K562 (cell line): ENCODE measurements around the gene GEMIN7. TPM values are rescaled to one million over a fixed set of nuclear protein-coding genes. Genes with fewer than 3 reads are reported as not detected.
A peak's percentile ranks its signal among the peaks of the same experiment; 100 is the strongest.

ENCODE experiments used
- HDAC2 ChIP-seq: fragments of 450-650 bp; IDR thresholded peaks from 2 replicates; pipeline ENCODE4 v1.6.1; 2016; ENCODE audit warnings: mild to moderate bottlenecking
- NBN ChIP-seq: fragments of 450-650 bp; IDR thresholded peaks from 2 replicates; pipeline ENCODE4 v1.6.1; 2016; ENCODE audit warnings: low read depth, mild to moderate bottlenecking
- NFATC3 ChIP-seq: fragments of 450-650 bp; IDR thresholded peaks from 2 replicates; pipeline ENCODE4 v1.6.1; 2017; ENCODE audit warnings: mild to moderate bottlenecking
- ZNF23 ChIP-seq: fragments of 250-450 bp; sonication (Bioruptor Pico); IDR thresholded peaks from 2 replicates; pipeline ENCODE4 v1.4.0; 2020; ENCODE audit warnings: mild to moderate bottlenecking
- ZNF384 ChIP-seq: IDR thresholded peaks from 2 replicates; pipeline ENCODE4 v1.6.1; 2012; ENCODE audit warnings: low read depth, low read length, improper control_type of control experiment
- ZNF76 ChIP-seq: fragments of 250-450 bp; sonication (Bioruptor Pico); IDR thresholded peaks from 2 replicates; pipeline ENCODE4 v1.4.0; 2020; ENCODE audit warnings: mild to moderate bottlenecking, moderate library complexity, borderline replicate concordance
- polyA plus RNA-seq, 8 experiments: library from polyadenylated mRNA; depleted of rRNA in 4 of 8; stranded (reverse) in 5 of 8; unstranded in 3 of 8; fragments of >200 nt; fragmentation: Nextera tagmentation in 2 of 8; fragmentation: Illumina TruSeq in 1 of 8; extraction: Ambion mirVana in 2 of 8; extraction: Trizol in 1 of 8; gene quantifications; 2 replicates each; pipeline versions ENCODE4 v1.2.1 to v1.2.3, GENCODE V29; 2011 to 2014; ENCODE audit warnings: inconsistent platforms in 1 of 8, missing spikeins in 1 of 8
- total RNA-seq, 7 experiments: library from RNA; depleted of rRNA in 6 of 7; stranded (reverse); fragments of >200 nt in 6 of 7; fragmentation: Illumina TruSeq in 2 of 7; extraction: Trizol in 2 of 7; gene quantifications; 2 replicates each; pipeline versions ENCODE4 v1.2.1 to v1.2.3, GENCODE V29; 2011 to 2021; ENCODE audit warnings: low replicate concordance in 1 of 7
- TF ChIP-seq, protein P1 (sequence below): fragments of 450-650 bp; IDR thresholded peaks from 2 replicates; pipeline ENCODE4 v1.6.1; 2017; ENCODE audit warnings: mild to moderate bottlenecking, moderate library complexity
- TF ChIP-seq, protein P2 (sequence below): sonication (generic); IDR thresholded peaks from 2 replicates; pipeline ENCODE4 v1.6.1; 2016
- TF ChIP-seq, protein P3 (sequence below): fragments of 450-650 bp; IDR thresholded peaks from 2 replicates; pipeline ENCODE4 v1.6.1; 2016; ENCODE audit warnings: borderline replicate concordance
- TF ChIP-seq, protein P4 (sequence below): fragments of 200-800 bp; sonication (Bioruptor generic); IDR thresholded peaks from 2 replicates; pipeline ENCODE4 v1.6.1; 2017; ENCODE audit warnings: missing genetic modification characterization, missing compliant biosample characterization

The GEMIN7 gene
- total and polyA plus RNA-seq, 9 of the 15 experiments (the other 6 are each of a cell fraction or from before 2014, with no cell fraction given): 23.1 to 124 (median 54.9) TPM

DNA sequence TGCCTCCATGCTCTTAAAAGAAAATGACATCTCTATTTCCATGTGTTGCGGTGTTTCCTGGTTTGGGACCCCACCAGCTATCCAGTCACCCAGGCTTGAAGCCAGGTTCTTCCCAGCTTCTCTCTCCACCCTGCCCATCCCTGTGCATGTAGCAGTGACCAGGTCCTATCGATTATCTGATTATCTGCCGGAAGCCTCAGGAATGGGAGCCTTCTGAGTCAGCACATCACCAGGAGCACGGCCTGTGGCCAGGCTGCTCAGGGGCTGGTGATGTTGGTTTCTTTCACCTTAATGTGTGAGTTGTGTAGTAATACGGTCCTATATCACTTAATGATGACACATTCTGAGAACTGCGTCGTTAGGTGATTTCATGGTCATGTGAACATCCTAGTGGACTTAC lies 47.6 kb downstream of the GEMIN7 start (continued):
- no peak for TF ChIP-seq ZNF23
- TF ChIP-seq, protein P1, sequence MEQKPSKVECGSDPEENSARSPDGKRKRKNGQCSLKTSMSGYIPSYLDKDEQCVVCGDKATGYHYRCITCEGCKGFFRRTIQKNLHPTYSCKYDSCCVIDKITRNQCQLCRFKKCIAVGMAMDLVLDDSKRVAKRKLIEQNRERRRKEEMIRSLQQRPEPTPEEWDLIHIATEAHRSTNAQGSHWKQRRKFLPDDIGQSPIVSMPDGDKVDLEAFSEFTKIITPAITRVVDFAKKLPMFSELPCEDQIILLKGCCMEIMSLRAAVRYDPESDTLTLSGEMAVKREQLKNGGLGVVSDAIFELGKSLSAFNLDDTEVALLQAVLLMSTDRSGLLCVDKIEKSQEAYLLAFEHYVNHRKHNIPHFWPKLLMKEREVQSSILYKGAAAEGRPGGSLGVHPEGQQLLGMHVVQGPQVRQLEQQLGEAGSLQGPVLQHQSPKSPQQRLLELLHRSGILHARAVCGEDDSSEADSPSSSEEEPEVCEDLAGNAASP: no peak
- no peak for TF ChIP-seq HDAC2
- TF ChIP-seq, protein P2, sequence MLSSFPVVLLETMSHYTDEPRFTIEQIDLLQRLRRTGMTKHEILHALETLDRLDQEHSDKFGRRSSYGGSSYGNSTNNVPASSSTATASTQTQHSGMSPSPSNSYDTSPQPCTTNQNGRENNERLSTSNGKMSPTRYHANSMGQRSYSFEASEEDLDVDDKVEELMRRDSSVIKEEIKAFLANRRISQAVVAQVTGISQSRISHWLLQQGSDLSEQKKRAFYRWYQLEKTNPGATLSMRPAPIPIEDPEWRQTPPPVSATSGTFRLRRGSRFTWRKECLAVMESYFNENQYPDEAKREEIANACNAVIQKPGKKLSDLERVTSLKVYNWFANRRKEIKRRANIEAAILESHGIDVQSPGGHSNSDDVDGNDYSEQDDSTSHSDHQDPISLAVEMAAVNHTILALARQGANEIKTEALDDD: 0 out of 2 replicates have a peak, but pooled peaks have one; percentile 29
- TF ChIP-seq, protein P3, sequence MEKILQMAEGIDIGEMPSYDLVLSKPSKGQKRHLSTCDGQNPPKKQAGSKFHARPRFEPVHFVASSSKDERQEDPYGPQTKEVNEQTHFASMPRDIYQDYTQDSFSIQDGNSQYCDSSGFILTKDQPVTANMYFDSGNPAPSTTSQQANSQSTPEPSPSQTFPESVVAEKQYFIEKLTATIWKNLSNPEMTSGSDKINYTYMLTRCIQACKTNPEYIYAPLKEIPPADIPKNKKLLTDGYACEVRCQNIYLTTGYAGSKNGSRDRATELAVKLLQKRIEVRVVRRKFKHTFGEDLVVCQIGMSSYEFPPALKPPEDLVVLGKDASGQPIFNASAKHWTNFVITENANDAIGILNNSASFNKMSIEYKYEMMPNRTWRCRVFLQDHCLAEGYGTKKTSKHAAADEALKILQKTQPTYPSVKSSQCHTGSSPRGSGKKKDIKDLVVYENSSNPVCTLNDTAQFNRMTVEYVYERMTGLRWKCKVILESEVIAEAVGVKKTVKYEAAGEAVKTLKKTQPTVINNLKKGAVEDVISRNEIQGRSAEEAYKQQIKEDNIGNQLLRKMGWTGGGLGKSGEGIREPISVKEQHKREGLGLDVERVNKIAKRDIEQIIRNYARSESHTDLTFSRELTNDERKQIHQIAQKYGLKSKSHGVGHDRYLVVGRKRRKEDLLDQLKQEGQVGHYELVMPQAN: no peak
- TF ChIP-seq, protein P4, sequence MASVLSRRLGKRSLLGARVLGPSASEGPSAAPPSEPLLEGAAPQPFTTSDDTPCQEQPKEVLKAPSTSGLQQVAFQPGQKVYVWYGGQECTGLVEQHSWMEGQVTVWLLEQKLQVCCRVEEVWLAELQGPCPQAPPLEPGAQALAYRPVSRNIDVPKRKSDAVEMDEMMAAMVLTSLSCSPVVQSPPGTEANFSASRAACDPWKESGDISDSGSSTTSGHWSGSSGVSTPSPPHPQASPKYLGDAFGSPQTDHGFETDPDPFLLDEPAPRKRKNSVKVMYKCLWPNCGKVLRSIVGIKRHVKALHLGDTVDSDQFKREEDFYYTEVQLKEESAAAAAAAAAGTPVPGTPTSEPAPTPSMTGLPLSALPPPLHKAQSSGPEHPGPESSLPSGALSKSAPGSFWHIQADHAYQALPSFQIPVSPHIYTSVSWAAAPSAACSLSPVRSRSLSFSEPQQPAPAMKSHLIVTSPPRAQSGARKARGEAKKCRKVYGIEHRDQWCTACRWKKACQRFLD: no peak
- no peak for TF ChIP-seq ZNF76
- TF ChIP-seq NBN: no peak
- no peak for TF ChIP-seq NFATC3
- TF ChIP-seq ZNF384: no peak
